Adipocyte (in vitro differentiated cells): ENCODE results near the gene IFT22.
"Not testable (repeated sequence)": the region's sequence is repeated elsewhere in the genome, so short reads cannot be mapped to it uniquely, and the experiment has no call there.

Experiments
- DNase-seq: peaks from one replicate; pipeline ENCODE4 v3.0.0-alpha.2; 2015; ENCODE audit warnings: low read depth
- H3K27me3 ChIP-seq: replicated peaks from 2 replicates; pipeline ENCODE4 v1.7.0; 2013; ENCODE audit warnings: mild to moderate bottlenecking, low read length, moderate library complexity; ENCODE audit not compliant: control insufficient read depth, insufficient read depth
- H3K36me3 ChIP-seq: 2 replicates; pipeline ENCODE4 v1.7.0; 2013; ENCODE audit warnings: low read length, mild to moderate bottlenecking, moderate library complexity; ENCODE audit not compliant: control insufficient read depth, insufficient read depth, severe bottlenecking
- H3K4me1 ChIP-seq: 2 replicates; pipeline ENCODE4 v1.7.0; 2013; ENCODE audit warnings: mild to moderate bottlenecking, low read length, moderate library complexity; ENCODE audit not compliant: control insufficient read depth, insufficient read depth
- H3K4me3 ChIP-seq: 2 replicates; pipeline ENCODE4 v1.7.0; 2013; ENCODE audit warnings: mild to moderate bottlenecking, low read length, moderate library complexity
- H3K9ac ChIP-seq: 2 replicates; pipeline ENCODE4 v1.7.0; 2013; ENCODE audit warnings: mild to moderate bottlenecking, low read length, moderate library complexity
- H3K9me3 ChIP-seq: 2 replicates; pipeline ENCODE4 v1.7.0; 2013; ENCODE audit warnings: mild to moderate bottlenecking, low read length, moderate library complexity; ENCODE audit not compliant: control insufficient read depth

The IFT22 gene

GRCh38 chr7:101349300-101349699 is 27.7 kb upstream of the IFT22 start:
- H3K4me1 ChIP-seq, DNase-seq, H3K4me3 ChIP-seq, H3K9me3 ChIP-seq, H3K36me3 ChIP-seq, H3K9ac ChIP-seq: not testable (repeated sequence)
- peaks cover 12% of the 10 kb centered on the region for H3K27me3 ChIP-seq

GRCh38 chr7:101348456-101349067 is 26.9 kb upstream of the IFT22 start:
- not testable (repeated sequence) for H3K4me3 ChIP-seq, DNase-seq, H3K9me3 ChIP-seq, H3K4me1 ChIP-seq, H3K27me3 ChIP-seq, H3K36me3 ChIP-seq, H3K9ac ChIP-seq

DNA sequence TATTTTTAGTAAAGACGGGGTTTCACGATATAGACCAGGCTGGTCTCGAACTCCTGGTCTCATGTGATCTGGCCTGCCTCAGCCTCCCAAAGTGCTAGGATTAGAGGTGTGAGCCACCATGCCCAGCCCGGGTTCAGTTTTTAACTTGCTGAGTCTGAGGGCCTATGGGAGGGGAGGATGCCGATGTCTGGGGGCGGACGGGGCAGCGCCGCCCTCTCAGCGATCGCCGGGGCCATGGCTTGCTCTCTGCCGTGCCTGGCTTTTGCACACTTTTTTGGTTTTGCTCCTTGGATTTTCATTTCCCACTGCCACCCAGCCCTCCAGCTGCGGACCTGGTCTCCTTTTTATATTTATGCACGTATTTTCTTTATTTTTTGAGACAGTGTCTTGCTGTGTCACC is 25.9 kb upstream of the IFT22 start:
- Histone ChIP-seq H3K9ac (no peak overlapping the region), H3K27me3 (peaks cover 15% of the 10 kb centered on the region), H3K9me3 (no peaks in the 10 kb centered on the region), H3K4me1 (no peaks in the 10 kb centered on the region), H3K36me3 (no peaks in the 10 kb centered on the region), H3K4me3 (no peak overlapping the region)
- DNase-seq = no peak

- Histone ChIP-seq H3K36me3 (no peaks in the 10 kb centered on the region), H3K4me3 (no peak overlapping the region), H3K4me1 (no peaks in the 10 kb centered on the region), H3K9ac (no peak overlapping the region), H3K9me3 (no peaks in the 10 kb centered on the region), H3K27me3 (peaks cover 13% of the 10 kb centered on the region)
- DNase-seq = no peak
These were observed 21.3 kb upstream of the IFT22 start for GRCh38 chr7:101342892-101343291.

DNA sequence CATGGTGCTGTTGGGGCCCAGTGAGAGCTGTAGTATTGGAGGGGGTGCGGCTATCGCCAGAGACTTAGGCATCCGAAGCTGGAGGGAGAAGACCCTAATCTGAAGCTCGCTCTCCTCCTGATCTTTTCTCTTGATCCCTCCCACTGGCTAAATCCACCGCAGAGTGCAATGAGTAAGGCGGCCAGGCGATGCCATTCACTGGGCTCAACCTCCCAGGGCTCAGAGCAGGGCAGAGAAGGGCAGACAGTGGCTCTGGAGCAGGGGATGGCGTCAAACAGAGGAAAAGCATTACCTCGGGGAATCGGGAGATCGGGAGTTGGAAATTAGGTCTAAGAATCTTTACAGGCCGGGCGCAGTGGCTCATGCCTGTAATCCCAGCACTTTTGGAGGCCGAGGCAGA is 18.8 kb upstream of the IFT22 start:
- DNase-seq = no peak
- Histone ChIP-seq H3K9ac (no peak overlapping the region), H3K4me3 (no peak overlapping the region), H3K9me3 (no peaks in the 10 kb centered on the region), H3K27me3 (peaks cover 15% of the 10 kb centered on the region), H3K36me3 (no peaks in the 10 kb centered on the region), H3K4me1 (no peaks in the 10 kb centered on the region)

DNA sequence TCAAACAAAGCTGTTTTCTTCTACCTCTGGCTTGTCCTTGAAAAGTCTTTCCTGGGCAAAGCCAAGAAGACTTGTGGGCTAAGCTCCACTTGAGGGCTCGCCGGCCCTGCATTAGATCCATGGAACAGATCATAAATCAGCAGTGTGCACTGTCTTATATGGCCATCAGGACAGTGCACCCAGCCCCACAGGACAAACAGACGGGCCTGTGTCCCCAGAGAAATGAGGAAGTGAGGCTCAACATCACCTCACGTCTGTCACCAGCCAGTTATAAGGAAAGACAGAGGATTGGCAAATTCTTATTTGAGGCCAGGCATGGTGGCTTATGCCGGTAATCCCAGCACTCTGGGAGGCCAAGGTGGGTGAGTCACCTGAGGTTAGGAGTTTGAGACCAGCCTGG is 12.3 kb upstream of the IFT22 start:
- Histone ChIP-seq H3K9me3 (no peaks in the 10 kb centered on the region), H3K4me1 (no peaks in the 10 kb centered on the region), H3K36me3 (no peaks in the 10 kb centered on the region), H3K4me3 (no peak overlapping the region), H3K9ac (no peak overlapping the region), H3K27me3 (peaks cover 17% of the 10 kb centered on the region)
- DNase-seq = no peak

GRCh38 chr7:101332026-101332425 is 10.4 kb upstream of the IFT22 start:
- no peak for DNase-seq
- no peaks in the 10 kb centered on the region for H3K4me1 ChIP-seq
- no peak overlapping the region for H3K9ac ChIP-seq
- H3K27me3 ChIP-seq = peaks cover 17% of the 10 kb centered on the region
- H3K9me3 ChIP-seq = no peaks in the 10 kb centered on the region
- H3K36me3 ChIP-seq = no peaks in the 10 kb centered on the region
- H3K4me3 ChIP-seq = no peak overlapping the region

GRCh38 chr7:101330011-101330484 is 8.4 kb upstream of the IFT22 start:
- no peak for DNase-seq
- Histone ChIP-seq H3K9ac (no peak overlapping the region), H3K27me3 (peaks cover 18% of the 10 kb centered on the region), H3K9me3 (no peaks in the 10 kb centered on the region), H3K4me1 (no peaks in the 10 kb centered on the region), H3K36me3 (no peaks in the 10 kb centered on the region), H3K4me3 (no peak overlapping the region)

- no peak for DNase-seq
These were observed 6.5 kb upstream of the IFT22 start for GRCh38 chr7:101328159-101328558.

DNA sequence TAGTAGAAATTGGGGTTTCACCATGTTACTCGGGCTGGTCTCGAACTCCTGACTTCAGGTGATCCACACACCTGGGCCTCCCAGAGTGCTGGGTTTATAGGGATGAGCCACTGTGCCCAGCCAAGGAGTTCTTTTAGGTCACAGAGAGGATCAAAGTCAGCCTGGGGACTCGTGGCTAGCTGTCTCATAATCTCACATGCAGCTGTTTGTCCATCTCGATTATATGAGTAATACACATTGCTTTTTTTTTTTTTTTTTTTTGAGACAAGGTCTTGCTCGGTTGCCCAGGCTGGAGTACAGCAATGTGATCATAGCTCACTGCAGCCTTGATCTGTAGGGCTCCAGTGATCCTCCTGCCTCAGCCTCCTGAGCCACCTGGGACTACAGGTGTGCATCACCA is 2.2 kb downstream of the IFT22 start:
- H3K36me3 ChIP-seq = peaks cover 12% of the 10 kb centered on the region
- H3K4me1 ChIP-seq = peaks cover 8% of the 10 kb centered on the region
- no peak overlapping the region for H3K9ac ChIP-seq
- H3K9me3 ChIP-seq = no peaks in the 10 kb centered on the region
- no peak overlapping the region for H3K4me3 ChIP-seq
- H3K27me3 ChIP-seq = no peaks in the 10 kb centered on the region
- no peak for DNase-seq

More at GRCh38 chr7:101328159-101328558, 6.5 kb upstream of the IFT22 start:
- Histone ChIP-seq H3K4me1 (no peaks in the 10 kb centered on the region), H3K4me3 (no peak overlapping the region), H3K27me3 (peaks cover 14% of the 10 kb centered on the region), H3K9me3 (no peaks in the 10 kb centered on the region), H3K9ac (no peak overlapping the region), H3K36me3 (no peaks in the 10 kb centered on the region)

DNA sequence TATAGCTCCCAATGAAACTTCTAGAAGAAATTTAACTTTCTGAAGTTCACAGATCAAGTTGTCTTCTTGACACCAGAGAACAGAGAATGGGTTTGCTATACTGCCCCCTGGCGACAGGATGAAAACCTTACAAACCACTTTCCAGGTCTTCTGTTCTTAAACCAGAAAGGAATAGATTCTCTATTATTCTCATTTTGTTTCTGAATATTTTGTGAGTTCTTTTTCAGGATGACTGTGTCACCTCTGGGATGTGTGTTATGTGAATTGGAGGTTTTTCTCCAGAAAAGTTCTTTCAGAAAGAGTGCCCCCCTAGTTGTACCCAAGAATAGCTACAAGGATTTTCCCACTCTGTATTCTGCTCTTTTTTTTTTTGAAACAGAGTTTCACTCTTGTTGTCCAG is 6.3 kb downstream of the IFT22 start:
- H3K9me3 ChIP-seq = peaks cover 4% of the 10 kb centered on the region
- no peak overlapping the region for H3K4me3 ChIP-seq
- no peaks in the 10 kb centered on the region for H3K4me1 ChIP-seq
- peaks cover 12% of the 10 kb centered on the region for H3K36me3 ChIP-seq
- H3K27me3 ChIP-seq = no peaks in the 10 kb centered on the region
- H3K9ac ChIP-seq = no peak overlapping the region
- peak; percentile 57 for DNase-seq
